ENCODE measurements around the gene PDCD7.
"Not testable (repeated sequence)": the region's sequence is repeated elsewhere in the genome, so short reads cannot be mapped to it uniquely, and the experiment has no call there.

PDCD7 gene

DNA sequence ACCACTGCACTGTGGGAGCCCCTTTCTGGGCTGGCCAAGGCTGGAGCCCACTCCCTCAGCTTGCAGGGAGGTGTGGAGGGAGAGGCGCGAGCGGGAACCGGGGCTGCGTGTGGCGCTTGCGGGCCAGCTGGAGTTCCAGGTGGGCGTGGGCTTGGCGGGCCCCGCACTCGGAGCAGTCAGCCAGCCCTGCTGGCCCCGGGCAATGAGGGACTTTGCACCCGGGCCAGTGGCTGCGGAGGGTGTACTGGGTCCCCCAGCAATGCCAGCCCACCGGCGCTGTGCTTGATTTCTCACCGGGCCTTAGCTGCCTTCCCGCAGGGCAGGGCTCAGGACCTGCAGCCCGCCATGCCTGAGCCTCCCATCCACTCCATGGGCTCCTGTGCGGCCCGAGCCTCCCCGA, 58.7 kb downstream of the PDCD7 start:
- DNase-seq (ENCODE audit: low read depth in 2 of 2): not testable (repeated sequence)

DNA sequence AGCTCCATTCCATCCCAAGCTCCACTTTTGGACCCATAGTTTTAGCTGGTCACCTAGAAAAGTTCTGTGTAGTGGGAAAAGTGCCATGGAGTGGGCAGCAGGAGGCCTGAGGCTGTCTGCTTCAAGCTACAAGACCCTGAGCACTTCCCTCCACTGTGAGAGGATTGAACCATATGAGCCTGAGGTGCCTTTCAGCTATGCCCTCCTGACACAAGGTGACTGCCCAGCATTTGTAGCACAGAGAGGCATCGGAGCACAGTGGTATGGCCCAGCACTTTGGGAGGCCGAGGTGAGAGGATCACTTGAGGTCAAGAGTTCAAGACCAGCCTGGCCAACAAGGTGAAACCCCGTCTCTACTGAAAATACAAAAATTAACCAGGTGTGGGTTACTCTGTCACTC, 61.0 kb downstream of the PDCD7 start:
- no peak for DNase-seq (ENCODE audit: low read depth in 2 of 2)

DNA sequence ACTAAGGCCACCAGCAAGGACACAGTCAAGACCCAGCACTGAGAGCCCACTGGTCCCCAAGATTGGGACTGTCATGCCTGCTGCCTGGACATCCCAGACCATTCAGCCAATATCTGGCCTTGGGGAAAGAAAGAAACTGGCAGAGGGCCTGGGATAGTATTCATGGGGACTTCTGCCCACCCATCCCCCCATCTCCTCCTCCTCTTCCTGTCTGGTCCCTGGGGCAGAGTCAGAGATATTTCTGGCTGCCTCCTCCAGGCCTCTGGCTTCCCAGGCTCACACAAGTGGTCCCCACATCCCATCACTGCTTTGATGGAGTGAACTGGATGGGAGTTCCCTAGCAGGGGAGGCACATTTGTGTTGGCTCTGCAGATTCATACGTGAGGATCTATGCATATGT, 61.6 kb downstream of the PDCD7 start:
- no peak for DNase-seq (ENCODE audit: low read depth in 2 of 2)

DNA sequence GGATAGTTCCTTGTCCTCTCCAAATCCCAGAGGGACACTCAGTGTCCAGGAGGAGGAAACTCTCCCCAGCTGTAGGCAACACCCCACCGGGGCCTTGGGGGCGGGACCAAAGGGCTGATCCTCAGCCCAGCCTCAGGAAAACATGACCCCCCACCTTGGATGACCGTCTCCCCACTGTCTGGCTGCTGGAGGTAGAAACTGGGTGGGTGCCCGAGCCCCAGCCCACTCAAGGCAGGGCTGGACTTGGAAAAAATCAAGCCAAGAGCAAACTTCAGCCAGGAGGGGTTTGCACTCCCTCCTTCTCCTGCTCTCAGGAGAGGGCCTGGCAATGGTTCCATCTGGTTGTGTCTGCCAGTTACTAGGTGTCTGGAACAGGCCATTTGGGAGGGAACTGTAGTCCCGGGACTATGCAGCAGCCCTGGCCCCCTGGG, 62.2 kb downstream of the PDCD7 start:
- no peak for DNase-seq (ENCODE audit: low read depth in 2 of 2)

DNA sequence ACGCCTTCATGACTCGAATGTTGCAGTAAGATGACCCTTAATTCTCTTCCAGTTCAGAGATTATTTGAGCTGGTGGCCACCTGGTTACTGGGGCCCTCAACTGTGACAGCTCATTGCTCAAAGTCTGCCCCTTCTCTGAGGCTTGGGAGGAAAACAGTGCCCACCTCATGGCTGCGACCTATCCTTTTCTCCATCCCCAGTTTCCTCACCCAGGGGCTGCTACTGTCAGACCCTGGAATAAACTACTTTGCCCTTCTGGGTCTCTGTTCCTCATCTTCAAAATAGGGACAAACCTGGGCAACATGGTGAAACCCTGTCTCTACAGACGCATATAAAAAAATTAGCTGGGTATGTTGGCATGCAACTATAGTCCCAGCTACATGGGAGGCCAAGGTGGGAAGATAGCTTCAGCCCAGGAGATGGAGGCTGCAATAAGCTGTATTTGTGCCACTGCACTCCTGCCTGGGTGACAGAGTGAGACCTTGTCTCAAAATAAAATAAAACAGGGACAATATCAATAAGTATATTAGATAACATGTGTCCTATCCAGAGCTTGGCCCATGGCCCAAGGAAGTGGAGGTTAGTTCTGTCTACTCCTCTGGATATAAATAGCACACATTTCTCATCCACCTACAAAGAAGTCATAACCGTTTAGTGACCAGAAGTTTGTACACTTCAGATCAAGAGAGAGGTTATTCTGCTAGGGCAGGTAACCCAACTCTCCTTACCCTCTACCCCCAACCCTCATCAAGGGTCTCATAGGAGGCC, 63.6 kb downstream of the PDCD7 start:
- no peak for DNase-seq (ENCODE audit: low read depth in 2 of 2)

DNA sequence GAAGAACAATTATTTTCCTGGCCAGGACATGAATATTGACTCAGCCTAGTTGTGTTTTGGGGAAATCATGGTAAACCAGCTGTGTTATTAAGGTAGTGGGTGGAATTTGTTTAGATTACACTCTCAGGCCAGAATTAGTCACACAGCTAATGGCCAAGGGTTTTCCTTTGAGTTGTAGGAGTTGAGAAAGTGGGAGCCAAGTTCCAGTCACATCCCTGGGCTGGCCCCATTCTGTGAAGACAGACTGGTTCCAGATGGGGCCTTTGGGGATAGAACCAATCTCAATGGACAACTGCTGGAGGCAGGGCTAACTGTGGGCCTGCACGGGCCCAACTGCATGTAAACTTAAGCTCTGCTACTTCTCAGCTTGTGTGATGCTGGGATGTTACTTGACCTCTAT, 64.4 kb downstream of the PDCD7 start:
- DNase-seq (ENCODE audit: low read depth in 2 of 2): no peak

DNA sequence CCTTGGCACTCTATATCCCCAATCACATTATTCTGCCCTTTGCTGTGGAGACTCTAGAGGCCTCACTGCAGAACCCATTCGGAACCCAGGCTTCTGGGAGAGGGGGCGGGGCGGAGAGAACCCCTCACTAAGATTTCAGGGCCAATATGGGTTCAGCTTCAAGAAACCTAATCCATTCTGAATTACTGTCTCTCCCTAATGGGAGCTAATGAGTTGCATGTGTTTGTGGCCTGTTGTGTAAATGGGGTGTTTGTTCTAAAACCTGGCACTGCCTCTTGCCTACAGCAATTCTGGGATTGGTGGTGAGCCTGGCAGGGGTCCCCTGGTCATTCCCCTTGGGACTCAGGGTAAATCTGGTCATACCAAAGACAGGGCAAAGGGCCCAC, 65.2 kb downstream of the PDCD7 start:
- DNase-seq (ENCODE audit: low read depth in 2 of 2): no peak

DNA sequence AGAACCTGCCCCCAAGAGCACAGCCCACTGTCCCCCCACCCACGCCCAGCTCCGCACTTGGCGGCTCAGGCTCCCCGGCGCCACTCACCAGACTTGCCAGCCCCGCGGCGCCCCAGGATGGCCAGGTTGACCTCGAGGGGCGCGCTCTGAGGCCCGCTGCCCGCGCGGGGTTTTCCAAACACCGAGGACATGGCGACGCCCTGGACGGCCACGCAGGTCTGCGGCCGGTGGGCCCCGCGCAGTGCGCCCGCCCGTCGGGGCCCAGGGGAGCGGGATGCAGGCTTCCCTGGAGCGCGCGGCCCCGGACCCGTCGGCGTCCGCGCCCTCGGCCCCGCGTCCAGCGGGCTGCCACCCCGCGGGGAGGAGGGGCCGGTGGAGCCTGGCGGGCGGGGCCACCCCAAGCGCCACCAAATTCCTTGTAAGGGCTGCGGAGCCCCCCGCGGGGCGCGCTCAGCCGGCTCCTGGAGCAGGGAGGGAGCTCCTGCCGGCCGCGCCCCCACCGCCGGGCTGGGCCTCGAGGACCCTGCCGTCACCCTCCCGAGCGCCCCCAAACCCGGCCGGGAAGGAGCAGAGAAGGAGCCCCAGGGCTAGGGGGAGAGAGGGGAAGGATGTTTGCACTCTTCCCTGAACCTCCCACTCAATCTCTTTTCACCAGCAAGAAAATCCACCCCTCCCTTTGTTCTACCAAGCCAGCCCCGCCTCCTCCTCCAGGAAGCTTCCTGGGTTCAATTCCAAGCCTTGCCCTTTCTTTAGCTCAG, 65.8 kb downstream of the PDCD7 start, which contains the start of gene RASL12:
TSS of gene RASL12 (minus strand) at position 347 of the 758 bp plus-strand sequence. CDS start at position 191, 156 bp downstream.
- DNase-seq (ENCODE audit: low read depth in 2 of 2): no peak

Data from stimulated activated CD8-positive, alpha-beta memory T cell treated with anti-CD3 and anti-CD28 coated beads, Interleukin-2, amount 100 ng/mL, for 1 hour (primary cell).